SKM-1 (cell line): ENCODE results near the gene GIMAP5.
"Not testable (repeated sequence)": the region's sequence is repeated elsewhere in the genome, so short reads cannot be mapped to it uniquely, and the experiment has no call there.

Experiments used
- DNase-seq: peaks from one replicate; lab custom pipeline; 2025; ENCODE audit not compliant: unreplicated experiment; lab: John Stamatoyannopoulos, UW

Gene GIMAP5

DNA sequence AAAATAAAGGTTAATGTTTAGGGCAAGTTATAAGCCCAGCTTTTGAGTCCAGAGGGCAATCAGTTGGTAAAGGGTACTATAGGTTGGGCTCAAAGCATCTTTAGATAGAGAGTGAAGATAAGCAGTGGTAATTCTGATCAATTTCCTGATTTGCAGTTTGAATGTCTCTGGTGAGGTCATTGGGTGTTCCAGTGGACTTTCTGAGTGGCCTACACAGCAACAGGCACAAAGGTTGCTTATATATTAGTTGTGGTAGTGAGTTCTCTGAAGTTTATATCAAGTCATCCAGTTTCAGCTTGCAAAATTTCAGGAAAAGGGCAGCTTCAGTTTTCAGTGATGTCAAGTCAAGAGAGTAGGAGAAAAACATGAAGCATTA lies 29.1 kb downstream of the GIMAP5 start:
- no peak for DNase-seq

DNA sequence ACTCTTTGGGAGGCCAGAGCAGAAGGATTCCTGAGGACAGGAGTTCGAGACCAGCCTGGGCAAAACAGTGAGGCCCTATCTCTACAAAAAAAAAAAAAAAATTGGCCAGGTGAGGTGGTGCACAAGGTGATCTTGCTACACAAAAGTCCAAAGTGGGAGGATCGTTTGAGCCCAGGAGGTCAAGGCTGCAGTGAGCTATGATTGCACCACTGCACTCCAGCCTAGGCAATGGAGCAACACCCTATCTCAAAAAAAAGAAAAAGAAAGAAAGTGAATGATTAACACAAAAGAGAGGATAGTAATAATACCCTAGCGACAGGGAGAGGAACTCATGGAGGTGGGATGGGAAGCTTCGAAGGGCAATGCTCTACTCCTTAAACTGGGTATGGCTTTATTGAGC lies 32.5 kb downstream of the GIMAP5 start:
- DNase-seq, result no peak

GRCh38 chr7:150774131-150774530 lies 36.9 kb downstream of the GIMAP5 start:
- DNase-seq, result not testable (repeated sequence)

DNA sequence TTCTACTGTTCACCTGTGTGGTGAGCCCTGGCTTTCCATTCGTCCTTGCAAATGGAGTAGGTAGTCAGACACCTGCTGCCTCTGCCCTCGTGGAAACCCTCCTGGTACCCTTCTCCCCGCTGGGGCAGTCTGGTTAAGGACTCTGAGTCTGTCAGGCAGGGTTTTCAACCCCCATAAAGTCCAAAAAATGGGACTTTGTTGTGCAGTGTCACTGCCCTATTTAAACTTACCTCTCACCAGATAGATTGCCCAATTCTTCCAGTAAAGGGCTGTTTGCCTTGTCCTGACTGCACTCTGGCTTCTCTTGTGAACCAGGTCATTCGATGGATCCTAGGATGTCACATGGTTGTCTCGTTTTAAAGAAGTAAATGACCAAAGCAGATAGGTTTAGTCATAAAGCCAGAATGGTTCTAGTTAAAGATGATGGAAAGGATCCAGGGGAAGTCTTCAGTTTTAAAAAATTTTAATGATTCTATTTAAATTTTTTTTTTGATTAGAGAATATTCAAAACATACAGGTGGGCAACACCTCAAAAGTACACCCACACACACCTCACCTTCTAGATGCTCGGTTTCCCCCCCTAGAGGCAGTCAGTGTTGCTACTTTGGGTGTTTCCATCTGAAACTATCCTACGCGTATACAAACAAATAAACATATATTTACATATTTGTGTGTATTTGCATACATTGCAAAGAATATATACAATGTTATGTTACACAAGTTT lies 41.0 kb downstream of the GIMAP5 start:
- DNase-seq, result no peak

- DNase-seq, result no peak
Measured at GRCh38 chr7:150778738-150779301, 41.6 kb downstream of the GIMAP5 start.

- no peak for DNase-seq
Measured at GRCh38 chr7:150780292-150780691, 43.1 kb downstream of the GIMAP5 start.

DNA sequence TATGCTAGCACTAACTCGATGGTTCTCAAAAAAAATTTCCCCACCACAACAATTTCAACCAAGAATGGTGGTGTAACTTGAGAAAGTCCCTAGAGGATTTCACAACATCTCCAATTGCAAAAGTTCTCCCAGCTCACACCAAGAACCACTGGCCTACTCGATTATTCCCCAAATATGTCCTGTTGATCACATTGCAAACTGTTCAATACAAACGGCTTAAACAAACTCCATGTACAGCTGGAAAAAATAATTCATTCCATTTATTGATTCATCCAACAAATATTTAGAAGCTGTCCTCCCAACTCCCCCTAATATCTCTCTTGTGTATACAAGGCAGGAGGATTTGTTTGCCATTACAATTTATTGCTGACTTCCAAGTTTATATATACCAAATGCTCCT lies 43.9 kb downstream of the GIMAP5 start:
- no peak for DNase-seq

- DNase-seq, result no peak
Measured at GRCh38 chr7:150781961-150782360, 44.7 kb downstream of the GIMAP5 start.

DNA sequence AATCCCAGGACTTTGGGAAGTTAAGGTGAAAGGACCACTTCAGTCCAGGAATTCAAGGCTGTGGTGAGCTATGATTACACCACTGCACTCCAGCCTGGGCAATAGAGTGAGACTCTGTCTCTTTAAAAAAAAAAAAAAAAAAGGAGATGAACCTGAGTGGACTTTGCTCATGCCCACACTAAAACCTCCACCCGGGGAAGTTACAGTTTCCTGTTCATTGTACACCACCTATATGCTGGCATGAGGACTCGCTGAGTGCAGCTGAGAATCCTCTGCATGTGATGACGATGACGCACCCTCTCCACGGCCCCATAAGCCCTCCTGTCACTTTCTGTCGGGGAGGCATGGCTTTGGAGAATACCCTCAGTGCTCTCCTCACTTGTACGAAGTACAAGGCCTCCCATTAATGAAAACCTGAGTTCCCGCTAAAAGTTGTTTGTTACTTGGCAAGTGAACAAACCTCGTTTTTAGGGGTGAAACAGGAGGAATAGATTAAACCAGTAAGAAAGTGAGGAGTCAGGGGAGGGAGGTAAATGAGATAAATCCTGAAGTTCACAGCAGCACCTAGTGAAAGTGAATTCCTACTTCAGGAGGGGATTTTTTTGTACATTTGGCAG lies 47.0 kb downstream of the GIMAP5 start:
- DNase-seq, result no peak

- DNase-seq, result no peak
Measured at GRCh38 chr7:150784954-150785353, 47.7 kb downstream of the GIMAP5 start.

DNA sequence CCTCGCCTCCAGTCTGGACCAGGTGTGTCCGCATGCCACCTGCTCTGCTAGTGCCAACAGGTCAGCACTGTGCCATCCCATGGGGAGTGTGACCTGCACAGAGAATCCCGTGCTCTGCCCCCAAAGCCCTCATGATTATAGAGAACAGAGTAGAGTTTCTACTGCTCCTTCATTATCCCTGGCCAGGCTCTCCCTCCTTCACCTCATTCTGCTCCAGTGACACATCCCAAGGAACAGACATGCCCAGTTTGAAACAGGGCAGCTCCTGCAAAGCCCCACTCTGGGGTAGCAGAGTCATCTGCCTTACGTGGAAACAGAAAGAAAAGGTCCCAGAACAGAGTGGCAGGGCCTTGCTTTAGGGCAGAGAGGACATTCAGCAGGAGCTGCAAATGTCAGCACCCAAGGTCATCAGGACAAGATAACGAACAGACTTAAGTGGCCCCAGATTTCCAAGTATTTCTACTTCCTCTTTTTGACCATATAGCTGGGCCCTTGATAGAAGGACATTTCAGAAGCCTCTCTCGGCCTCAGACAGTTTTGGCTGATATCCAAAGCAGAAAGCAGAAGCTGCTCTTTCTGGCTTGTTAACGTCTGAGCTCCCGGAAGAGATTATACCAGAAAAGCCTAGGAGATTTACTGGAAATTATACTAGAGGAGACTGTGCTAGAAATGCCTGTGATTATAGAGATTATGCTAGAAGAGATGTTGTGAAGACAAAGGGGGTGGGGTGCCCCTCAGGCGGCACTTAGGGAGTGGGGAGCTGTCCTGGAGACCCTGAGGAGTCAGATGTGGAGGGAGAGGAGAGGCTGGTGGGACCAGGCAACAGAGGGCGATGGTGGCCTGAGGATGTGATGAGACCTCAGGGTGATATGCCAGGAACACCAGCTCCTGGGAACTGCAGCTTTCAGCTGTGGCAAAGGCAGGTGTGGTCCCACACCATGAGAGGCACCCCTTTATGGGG lies 50.4 kb downstream of the GIMAP5 start:
- DNase-seq, result peak; percentile 55

DNA sequence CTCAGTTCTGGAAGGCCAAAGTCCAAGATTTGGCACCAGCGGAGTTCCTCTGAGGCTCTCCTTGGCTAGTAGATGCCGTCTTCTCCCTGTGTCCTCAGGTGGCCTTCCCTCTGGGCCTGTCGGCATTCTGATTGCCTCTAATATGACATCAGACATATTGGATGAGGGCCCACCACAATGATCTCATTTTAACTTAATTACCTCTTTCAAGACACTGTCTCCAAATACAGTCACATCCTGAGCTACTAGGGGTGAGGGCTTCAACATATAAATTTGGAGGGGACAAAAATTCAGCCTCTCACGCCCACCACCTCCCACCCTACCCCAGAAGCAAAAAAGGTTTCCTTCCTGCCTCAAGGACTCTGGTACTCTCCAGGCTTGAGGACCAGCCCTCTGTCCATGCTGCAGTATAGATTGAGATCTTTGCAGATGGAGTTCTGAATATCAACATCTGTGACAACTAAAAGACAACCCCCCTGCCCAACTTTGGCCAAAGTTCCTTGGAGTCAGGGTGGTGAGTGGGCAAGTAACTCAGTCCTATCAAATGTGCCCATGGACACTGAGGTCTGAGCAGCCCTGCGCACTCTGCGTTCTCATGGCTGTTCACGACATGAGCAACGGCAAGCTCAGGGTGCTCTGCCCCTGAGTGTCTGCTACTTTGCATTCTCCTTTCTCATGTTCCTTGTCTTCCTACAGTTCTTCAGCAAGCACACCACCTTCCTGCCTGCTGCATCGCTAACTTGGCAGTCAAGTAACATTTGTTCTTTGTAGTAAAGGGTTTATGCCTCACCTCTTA lies 51.5 kb downstream of the GIMAP5 start:
- DNase-seq, result no peak

DNA sequence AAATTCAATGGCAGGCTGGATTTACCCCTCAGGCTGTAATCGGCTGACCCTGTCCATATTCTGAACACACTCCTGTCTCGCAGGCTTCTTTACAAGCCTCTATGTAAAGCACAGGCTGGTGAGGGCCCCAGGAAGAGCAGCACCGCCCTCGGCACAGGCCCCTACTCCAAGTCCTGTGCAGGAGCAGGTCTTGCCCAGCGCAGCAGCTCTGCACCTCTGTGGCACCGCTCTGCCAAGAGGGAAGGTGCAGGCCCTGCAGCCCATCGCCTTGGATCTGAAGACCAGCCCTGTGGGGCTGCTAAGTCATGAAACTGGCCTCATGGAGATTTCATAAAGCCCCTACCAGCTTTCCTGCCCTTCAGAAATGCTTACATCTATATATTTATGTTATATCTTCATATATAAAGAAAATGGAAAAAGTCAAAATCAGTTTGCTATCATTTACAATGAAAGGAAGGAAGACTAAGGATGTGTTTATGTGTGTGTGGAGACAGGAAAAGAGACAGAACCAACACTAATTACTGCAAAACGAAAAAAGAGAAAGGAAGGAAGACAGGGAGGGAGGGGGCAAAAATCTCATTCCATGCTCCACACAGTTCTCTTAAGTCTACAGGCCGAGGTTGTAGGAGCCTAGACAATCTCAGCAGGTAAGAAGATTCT lies 53.3 kb downstream of the GIMAP5 start:
- no peak for DNase-seq

- DNase-seq, result no peak
Measured at GRCh38 chr7:150791304-150791703, 54.1 kb downstream of the GIMAP5 start.

DNA sequence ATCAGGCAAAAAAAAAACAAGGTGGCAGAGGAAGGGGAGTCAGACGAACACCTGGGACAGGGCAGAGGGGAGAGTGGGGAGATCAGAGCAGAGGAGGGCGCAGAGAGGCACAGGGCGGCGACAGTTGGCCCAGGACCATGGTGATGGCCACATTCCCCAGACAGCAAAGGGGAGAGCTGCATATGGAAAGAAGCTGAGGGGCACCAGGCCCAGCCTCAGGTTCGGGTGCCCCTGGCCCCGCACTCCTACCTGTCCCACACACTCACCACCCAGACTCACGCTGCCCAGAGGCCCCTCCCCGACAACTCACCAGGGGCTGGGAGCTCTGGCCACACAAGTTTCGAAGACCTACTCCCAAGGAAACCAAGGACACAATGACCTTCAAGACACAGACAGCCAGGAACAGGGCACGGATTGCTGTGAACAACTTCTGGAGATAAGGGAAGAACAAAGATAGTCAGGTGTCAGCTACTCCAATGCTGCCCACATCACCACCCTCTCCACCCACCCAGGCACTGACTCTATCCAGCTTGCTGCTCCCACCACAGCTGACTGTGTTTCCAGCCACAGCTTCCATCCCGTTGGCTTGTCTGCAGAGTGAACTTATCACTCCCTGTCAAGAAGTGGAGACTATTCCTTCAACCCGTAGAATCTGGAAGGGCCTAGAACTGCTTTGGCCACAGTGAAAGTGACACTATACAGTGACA lies 54.7 kb downstream of the GIMAP5 start:
- DNase-seq, result no peak
